Measurements from ENCODE around the gene CIBAR2.
"Not testable (repeated sequence)": the region's sequence is repeated elsewhere in the genome, so short reads cannot be mapped to it uniquely, and the experiment has no call there.

Gene CIBAR2

DNA sequence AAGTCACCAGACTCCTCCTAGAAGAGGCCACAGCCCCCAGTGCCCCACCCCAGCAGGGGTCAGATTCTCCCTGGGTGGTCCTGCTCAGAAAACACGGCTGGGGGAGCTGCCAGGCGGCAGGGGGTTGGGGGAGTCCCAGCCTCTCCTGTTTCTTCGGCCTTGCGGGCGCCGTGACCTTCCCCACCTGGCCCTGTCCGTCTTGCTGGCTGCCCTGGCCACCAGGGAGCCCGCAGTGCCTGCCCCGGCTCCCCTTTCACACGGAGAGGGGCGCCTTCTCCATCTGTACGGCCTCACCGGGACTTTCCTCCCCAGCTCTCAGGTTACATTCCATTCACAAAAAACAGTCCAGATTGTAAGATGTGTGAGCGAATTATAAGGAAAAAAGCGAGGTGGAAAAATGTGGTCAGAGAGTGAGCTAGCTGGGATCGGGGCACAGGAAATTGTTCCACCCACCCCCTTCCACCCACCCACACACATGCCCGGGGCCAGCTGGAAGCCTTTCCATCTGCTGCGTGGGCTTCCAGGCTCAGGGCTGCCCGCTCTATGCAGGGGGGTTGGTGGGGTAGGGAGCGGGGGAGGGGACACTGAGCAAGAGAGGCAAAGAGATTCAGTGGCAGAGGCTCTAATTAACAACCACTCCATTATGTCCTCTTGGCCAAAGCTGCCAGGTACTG, 14.6 kb upstream of the CIBAR2 start:
- no peak overlapping the region for H3K27ac Mint-ChIP-seq
- no peaks in the 10 kb centered on the region for H3K4me1 Mint-ChIP-seq (ENCODE audit: low read depth)
- H3K27me3 Mint-ChIP-seq (ENCODE audit: low read depth): no peaks in the 10 kb centered on the region
- H3K36me3 Mint-ChIP-seq (ENCODE audit: low read depth): no peaks in the 10 kb centered on the region
- H3K4me3 Mint-ChIP-seq: no peak overlapping the region
- H3K9me3 Mint-ChIP-seq: no peaks in the 10 kb centered on the region
- DNase-seq (ENCODE audit: low spot score): peak; percentile 16

DNA sequence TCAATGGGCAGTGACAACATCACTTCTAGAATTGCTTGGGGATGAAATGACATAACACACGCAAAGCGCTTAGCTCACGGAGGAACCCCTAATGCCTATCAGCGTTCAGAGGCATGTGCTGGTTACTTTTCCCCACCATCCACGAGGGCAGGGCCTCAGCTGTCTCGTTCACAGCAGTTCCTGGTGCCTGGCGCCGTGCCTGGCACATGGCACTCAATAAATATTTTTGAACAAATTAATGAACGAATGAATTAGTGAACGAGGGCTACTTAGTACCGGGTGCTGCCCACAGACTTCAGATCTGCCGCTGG, 14.1 kb upstream of the CIBAR2 start:
- Mint-ChIP-seq H3K27me3 (ENCODE audit: low read depth) (no peaks in the 10 kb centered on the region), H3K9me3 (no peaks in the 10 kb centered on the region), H3K4me3 (no peak overlapping the region), H3K4me1 (ENCODE audit: low read depth) (no peaks in the 10 kb centered on the region), H3K36me3 (ENCODE audit: low read depth) (no peaks in the 10 kb centered on the region), H3K27ac (no peak overlapping the region)
- DNase-seq (ENCODE audit: low spot score): no peak

DNA sequence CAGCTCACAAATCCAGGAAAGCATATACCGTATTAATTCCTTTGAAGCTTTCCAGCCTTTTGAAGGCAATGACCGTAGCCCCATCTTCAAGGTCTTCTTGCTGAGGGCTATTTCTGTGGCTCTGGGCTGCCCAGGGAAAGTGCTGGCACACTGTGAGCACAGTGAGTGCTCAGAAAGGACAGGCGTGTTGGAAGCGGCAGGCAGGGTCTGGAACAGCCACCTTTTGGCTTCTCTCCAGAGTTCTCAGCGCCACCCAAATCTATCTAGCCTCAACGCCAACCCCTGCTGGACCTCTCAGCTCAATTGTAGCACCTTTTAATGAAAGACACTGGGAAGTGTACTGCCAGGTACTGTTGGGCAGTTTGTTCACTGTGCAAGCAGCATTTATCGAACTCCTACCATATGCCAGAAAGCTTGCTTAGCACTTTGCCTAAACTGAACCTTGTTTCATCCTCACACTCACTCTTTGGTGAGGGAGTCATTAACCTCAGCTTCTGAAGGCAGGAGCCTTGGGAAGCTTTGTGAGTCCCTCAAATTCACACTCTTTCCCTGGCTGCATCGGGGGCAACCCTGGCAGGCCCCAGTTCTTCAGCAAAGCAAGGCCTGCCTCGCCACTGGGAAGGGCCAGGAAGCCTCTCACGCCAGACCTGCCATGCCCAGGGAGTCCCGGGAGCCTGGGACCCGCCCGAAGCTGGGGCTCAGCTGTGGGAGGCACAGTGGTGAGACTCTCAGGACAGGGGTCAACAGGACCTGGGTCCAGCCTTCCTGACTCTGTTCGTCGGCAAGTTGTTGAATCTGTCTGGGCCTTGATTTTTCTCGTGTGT, 13.5 kb upstream of the CIBAR2 start:
- Mint-ChIP-seq H3K4me3 (no peak overlapping the region), H3K9me3 (no peaks in the 10 kb centered on the region), H3K27me3 (ENCODE audit: low read depth) (no peaks in the 10 kb centered on the region), H3K36me3 (ENCODE audit: low read depth) (no peaks in the 10 kb centered on the region), H3K27ac (no peak overlapping the region), H3K4me1 (ENCODE audit: low read depth) (no peaks in the 10 kb centered on the region)
- DNase-seq (ENCODE audit: low spot score): no peak

DNA sequence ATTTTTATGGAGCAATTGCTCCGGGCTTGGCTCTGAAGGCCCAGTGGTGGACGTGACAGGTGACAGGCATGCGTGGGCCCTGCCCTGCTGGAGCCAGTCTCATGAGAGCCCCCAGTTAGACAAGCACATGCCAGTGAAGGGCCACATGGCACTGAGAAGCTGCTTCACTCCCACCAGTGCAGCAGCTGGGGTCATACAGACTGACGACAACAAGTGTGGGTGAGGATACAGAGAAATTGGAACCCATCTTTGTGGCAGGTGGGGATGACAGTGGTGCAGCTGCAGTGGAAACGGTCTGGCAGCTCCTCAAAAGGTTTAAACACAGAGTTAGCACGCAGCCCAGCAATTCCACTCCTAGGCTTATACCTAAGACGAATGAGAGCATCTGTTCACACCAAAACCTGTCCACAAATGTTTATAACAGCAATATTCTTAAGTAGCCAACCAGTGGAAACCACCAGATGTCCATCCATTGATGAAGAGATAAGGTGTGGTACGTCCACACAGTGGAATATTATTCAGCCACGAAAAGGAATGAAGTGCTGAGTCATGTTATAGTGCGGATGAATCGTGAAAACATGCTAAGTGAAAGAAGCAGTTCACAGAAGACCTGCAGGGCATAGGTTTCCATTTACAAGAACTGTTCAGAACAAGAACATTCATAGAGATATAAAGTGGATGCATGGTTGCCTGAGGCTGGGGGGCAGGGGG, 12.5 kb upstream of the CIBAR2 start:
- Mint-ChIP-seq H3K9me3 (no peaks in the 10 kb centered on the region), H3K4me3 (no peak overlapping the region), H3K36me3 (ENCODE audit: low read depth) (no peaks in the 10 kb centered on the region), H3K4me1 (ENCODE audit: low read depth) (no peaks in the 10 kb centered on the region), H3K27me3 (ENCODE audit: low read depth) (no peaks in the 10 kb centered on the region), H3K27ac (no peak overlapping the region)
- DNase-seq (ENCODE audit: low spot score): no peak

DNA sequence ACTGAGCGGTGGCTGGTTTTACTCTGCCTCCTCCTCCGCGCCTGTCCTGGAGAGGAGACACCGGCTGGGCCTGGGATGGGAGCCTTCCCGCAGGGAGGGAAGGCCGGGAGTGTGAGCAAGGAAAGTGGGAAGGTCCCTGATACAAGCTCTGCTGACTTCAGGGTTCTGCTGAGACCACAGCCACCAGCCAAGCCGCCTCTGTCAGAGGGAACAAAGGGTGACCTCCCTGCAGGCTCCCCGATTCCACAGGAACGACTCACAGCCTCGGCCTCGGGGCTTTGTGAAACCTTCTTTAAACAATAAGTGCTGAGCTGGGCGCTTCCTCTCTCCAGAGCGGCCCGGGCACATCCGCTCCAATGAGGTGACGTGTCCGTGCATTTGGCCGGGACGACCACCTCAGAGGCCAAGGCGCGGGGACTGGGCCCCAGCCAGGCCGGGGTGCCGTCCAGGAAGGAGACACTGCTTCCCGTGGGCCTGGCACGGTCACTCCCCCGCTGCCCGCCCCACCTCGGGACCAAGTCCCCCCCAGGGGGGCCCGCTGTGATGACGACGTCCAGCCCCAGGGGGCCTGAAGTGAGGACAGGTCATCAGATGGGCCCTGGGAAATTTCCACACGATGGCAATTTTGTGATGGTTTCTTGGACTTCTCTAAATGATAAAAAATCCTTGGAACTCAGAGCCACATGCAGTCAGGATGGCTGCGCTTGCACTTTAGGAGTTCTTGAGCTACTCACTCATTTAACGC, 11.8 kb upstream of the CIBAR2 start:
- no peaks in the 10 kb centered on the region for H3K9me3 Mint-ChIP-seq
- H3K36me3 Mint-ChIP-seq (ENCODE audit: low read depth): no peaks in the 10 kb centered on the region
- no peaks in the 10 kb centered on the region for H3K27me3 Mint-ChIP-seq (ENCODE audit: low read depth)
- H3K4me3 Mint-ChIP-seq: no peak overlapping the region
- H3K4me1 Mint-ChIP-seq (ENCODE audit: low read depth): no peaks in the 10 kb centered on the region
- H3K27ac Mint-ChIP-seq: no peak overlapping the region
- DNase-seq (ENCODE audit: low spot score): no peak

DNA sequence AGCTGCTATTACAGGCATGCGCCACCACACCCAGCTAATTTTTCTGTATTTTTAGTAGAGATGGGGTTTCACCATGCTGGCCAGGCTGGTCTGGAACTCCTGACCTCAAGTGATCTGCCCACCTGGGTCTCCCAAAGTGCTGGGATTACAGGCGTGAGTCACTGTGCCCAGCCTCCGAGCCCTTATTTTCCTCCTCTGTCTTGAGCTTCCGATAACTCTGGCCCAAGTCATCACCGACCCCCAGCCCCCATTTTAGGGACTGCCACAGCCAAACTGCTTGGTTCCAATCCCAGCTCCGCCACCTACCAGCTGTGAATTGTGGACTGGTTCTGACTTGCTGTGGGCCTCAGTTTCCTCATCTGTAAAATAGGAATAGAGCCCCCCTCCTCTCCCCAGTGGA, 11.2 kb upstream of the CIBAR2 start:
- not testable (repeated sequence) for DNase-seq (ENCODE audit: low spot score); H3K4me1 Mint-ChIP-seq (ENCODE audit: low read depth); H3K27ac Mint-ChIP-seq; H3K4me3 Mint-ChIP-seq; H3K27me3 Mint-ChIP-seq (ENCODE audit: low read depth); H3K36me3 Mint-ChIP-seq (ENCODE audit: low read depth); H3K9me3 Mint-ChIP-seq

DNA sequence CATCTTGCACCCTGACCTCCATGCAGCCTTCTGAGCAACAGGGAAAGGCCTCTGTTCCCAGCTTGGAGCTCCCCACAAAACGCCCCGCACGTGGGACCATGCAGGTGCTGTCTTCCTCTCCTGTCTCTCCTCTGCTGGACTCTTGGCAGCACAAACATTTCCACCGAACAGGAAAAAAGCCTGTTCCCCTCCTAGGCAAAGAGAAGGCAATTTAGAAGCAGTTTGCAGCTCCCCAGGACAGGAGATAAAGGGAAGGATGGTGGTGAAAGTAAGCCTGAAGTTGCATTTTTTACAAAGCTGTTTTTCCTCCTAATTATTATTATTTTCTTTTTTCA, 7.7 kb upstream of the CIBAR2 start:
- Mint-ChIP-seq H3K9me3 (no peaks in the 10 kb centered on the region), H3K27ac (no peak overlapping the region), H3K27me3 (ENCODE audit: low read depth) (no peaks in the 10 kb centered on the region), H3K36me3 (ENCODE audit: low read depth) (no peaks in the 10 kb centered on the region), H3K4me3 (no peak overlapping the region), H3K4me1 (ENCODE audit: low read depth) (peaks cover 3% of the 10 kb centered on the region)
- DNase-seq (ENCODE audit: low spot score): no peak

DNA sequence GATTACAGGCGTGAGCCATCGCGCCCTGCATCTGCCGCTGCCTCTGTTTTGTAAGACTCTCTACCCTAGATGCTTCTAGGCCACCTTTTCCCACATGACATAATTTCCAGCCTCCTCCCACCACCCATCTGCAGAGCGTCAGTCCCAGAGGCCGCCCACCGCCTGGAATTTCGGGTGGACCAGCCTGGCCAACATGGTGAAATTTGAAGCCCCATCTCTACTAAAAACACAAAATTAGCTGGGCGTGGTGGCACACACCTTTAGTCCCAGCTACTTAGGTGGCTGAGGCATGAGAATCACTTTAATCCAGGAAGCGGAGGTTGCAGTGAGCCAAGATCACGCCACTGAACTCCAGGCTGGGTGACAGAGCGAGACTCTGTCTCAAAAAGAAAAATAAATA, 5.1 kb upstream of the CIBAR2 start:
- Mint-ChIP-seq H3K36me3 (ENCODE audit: low read depth) (no peaks in the 10 kb centered on the region), H3K27ac (no peak overlapping the region), H3K4me1 (ENCODE audit: low read depth) (peaks cover 6% of the 10 kb centered on the region), H3K27me3 (ENCODE audit: low read depth) (no peaks in the 10 kb centered on the region), H3K9me3 (no peaks in the 10 kb centered on the region), H3K4me3 (no peak overlapping the region)
- no peak for DNase-seq (ENCODE audit: low spot score)

DNA sequence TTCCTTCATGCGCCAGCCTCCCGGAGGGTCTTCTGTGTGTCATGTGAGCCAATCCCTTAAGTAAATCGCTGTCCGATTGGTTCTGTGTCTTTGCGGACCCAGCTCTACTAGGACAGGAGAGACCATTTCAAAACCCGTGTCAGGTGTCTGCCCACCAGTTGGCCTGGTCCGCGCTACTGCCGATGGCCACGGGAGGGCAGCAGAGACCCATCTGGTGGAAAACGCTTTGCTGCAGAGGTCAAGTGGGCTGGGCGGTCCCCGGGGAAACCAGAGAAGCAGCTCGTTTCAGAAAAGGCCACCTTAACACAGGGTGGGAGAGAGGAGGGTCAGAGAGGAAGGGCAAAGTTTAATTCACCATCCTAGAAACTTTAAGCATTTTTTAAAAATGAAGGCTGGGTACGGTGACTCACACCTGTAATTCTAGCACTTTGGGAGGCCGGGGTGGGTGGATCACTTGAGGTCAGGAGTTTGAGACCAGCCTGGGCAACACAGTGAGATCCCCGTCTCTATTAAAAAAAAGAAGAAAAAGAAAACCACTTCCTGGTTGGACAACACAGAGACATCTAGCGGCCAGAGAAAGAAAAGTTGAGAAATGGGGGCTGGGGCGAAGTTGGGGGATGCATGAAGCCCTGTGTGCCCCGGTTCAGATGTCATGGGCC, 2.8 kb upstream of the CIBAR2 start:
- H3K4me1 Mint-ChIP-seq (ENCODE audit: low read depth): peaks cover 6% of the 10 kb centered on the region
- peak overlapping the region; percentile 49 for H3K27ac Mint-ChIP-seq
- H3K4me3 Mint-ChIP-seq: peak overlapping the region; percentile 68
- peak; percentile 75 for DNase-seq (ENCODE audit: low spot score)
- H3K9me3 Mint-ChIP-seq: no peaks in the 10 kb centered on the region
- H3K36me3 Mint-ChIP-seq (ENCODE audit: low read depth): no peaks in the 10 kb centered on the region
- no peaks in the 10 kb centered on the region for H3K27me3 Mint-ChIP-seq (ENCODE audit: low read depth)

DNA sequence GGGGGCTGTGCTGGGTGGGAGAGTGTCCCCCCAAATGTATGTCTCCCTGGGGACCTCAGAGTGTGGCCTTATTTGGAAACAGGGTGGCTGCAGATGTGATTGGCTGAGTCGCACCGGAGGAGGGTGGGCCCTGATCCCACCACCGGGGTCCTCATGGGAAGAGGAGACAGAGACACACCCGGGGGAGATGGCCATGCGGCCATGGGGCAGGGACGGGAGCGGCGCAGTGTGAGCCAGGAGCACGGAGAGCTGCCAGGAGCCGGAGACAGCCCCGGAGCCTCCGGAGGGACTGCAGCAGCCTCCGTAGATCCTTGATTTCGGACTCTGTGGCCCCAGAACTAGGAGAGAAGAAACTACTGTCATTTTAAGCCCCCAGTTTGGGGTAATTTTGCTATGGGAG, 1.6 kb upstream of the CIBAR2 start:
- no peaks in the 10 kb centered on the region for H3K36me3 Mint-ChIP-seq (ENCODE audit: low read depth)
- H3K27me3 Mint-ChIP-seq (ENCODE audit: low read depth): no peaks in the 10 kb centered on the region
- H3K4me3 Mint-ChIP-seq: no peak overlapping the region
- H3K4me1 Mint-ChIP-seq (ENCODE audit: low read depth): peaks cover 6% of the 10 kb centered on the region
- no peak overlapping the region for H3K27ac Mint-ChIP-seq
- no peak for DNase-seq (ENCODE audit: low spot score)
- H3K9me3 Mint-ChIP-seq: no peaks in the 10 kb centered on the region

DNA sequence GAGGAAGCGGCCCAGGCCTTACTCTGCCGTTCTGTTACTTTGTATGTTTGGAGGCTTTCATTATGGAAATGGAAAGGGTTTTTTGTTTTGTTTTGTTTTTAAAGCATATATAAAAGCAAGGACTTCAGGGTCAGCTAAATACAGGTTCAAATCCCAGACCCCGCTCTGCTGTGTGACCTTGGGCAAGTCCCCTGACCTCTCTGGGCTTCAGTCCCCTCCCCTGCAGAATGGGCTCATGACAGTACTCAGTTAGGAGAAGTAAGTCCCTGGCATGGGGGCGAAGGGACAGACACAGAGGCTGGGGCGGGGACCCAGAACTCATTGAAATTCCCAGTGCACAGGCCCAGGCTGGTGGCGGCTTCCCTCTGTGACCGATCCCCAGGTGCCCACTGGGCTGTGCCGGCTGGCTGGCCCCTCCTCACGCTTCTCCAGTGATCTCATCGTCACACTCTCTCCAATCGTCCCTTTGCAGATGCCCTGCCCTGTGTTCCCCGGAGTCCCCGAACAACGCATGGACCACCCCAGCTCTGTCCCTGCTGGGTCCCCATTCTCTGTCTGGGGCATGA, 979 bp upstream of the CIBAR2 start:
- H3K4me1 Mint-ChIP-seq (ENCODE audit: low read depth): peaks cover 6% of the 10 kb centered on the region
- no peaks in the 10 kb centered on the region for H3K9me3 Mint-ChIP-seq
- H3K27me3 Mint-ChIP-seq (ENCODE audit: low read depth): no peaks in the 10 kb centered on the region
- DNase-seq (ENCODE audit: low spot score): no peak
- no peaks in the 10 kb centered on the region for H3K36me3 Mint-ChIP-seq (ENCODE audit: low read depth)
- H3K27ac Mint-ChIP-seq: no peak overlapping the region
- no peak overlapping the region for H3K4me3 Mint-ChIP-seq

DNA sequence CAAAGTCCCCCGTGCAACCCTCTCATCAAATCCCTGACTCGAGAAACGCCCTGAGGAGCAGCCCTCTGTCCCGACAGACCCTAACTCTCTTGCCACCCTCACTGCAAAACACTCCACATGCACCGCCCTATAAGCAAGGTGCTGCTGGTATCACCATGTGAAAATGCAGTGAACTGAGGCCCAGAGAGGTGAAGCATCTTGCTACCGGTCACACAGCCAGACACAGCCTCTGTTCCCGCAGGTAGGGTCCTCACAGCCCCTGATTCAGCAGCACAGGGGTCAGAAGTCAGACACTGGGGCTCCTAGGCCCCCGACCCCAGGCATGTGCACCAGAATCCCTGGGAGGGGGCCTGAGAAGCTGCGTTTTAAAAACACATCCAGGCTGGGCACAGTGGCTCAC, 1.1 kb downstream of the CIBAR2 start:
- Mint-ChIP-seq H3K4me1 (ENCODE audit: low read depth) (peaks cover 6% of the 10 kb centered on the region), H3K36me3 (ENCODE audit: low read depth) (no peaks in the 10 kb centered on the region), H3K27me3 (ENCODE audit: low read depth) (no peaks in the 10 kb centered on the region), H3K9me3 (no peaks in the 10 kb centered on the region), H3K4me3 (no peak overlapping the region), H3K27ac (no peak overlapping the region)
- no peak for DNase-seq (ENCODE audit: low spot score)

DNA sequence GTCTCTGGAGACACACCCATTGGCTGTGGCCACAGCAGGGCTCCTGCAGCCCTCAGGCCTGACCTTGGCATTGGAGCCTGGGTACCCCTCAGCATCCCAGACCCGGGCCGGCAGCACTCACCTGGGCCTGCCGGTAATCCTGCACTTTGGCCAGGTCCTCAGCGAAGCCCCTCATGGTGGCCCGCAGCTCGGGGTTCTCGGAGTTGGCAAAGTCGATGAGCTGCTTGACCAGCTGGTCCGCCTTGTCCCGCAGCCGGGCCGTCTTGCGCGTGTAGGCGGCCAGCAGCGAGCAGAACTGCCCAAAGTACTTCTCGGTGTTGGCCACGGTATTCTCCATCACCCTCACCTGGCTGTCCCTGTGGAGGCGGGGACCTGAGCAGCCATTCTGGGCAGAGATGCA, 2.2 kb downstream of the CIBAR2 start:
- Mint-ChIP-seq H3K27ac (no peak overlapping the region), H3K4me1 (ENCODE audit: low read depth) (peaks cover 12% of the 10 kb centered on the region), H3K27me3 (ENCODE audit: low read depth) (no peaks in the 10 kb centered on the region), H3K9me3 (no peaks in the 10 kb centered on the region), H3K36me3 (ENCODE audit: low read depth) (no peaks in the 10 kb centered on the region), H3K4me3 (no peak overlapping the region)
- DNase-seq (ENCODE audit: low spot score): no peak
